Measurements from ENCODE around the gene HNRNPA2B1. TPM values are rescaled to one million over a fixed set of nuclear protein-coding genes. Genes with fewer than 3 reads are reported as not detected.

The HNRNPA2B1 gene
- total and polyA plus RNA-seq, 2 of the 4 experiments (the other 2 are of a cell fraction): 49.3 to 515 TPM

- H3K18ac ChIP-seq (ENCODE audit: low read depth, low read length): no peak overlapping the region
- H4K91ac ChIP-seq (ENCODE audit: insufficient read depth, low read depth, low read length): no peak overlapping the region
- H2AK9ac ChIP-seq (replicated peaks; ENCODE audit: low read depth, low read length, poor library complexity): no peak overlapping the region
- BruUV-seq (replicated peaks): no TSS peak
- no peak overlapping the region for H3K23ac ChIP-seq (ENCODE audit: low read depth, low read length)
- H2BK15ac ChIP-seq (ENCODE audit: low read depth, low read length): no peak overlapping the region
- no peaks in the 10 kb centered on the region for H3K79me1 ChIP-seq (ENCODE audit: low read depth in 1 of 2, low read length in 2 of 2)
- ChIA-PET CTCF (no interaction called here), POLR2A (ENCODE audit: unreplicated experiment) (no interaction called here)
- no peak overlapping the region for H4K5ac ChIP-seq (ENCODE audit: low read depth, low read length)
- no peaks in the 10 kb centered on the region for H3K36me3 ChIP-seq (ENCODE audit: control insufficient read depth, insufficient read depth, low read length)
- H3K9me1 ChIP-seq (ENCODE audit: insufficient read depth, low read length): no peaks in the 10 kb centered on the region
- no peak overlapping the region for H3K14ac ChIP-seq (replicated peaks; ENCODE audit: low read depth, low read length)
- DNase-seq: no peak
- ATAC-seq (ENCODE audit: low read depth): no peak
- in situ Hi-C loops (cut with MboI; ENCODE audit: low sequenced_read_pairs) (no loop called here), dilution Hi-C loops (cut with HindIII; ENCODE audit: low sequenced_read_pairs, unreplicated experiment) (no loop called here), intact Hi-C loops (cut with micrococcal nuclease) (no loop called here)
- no peaks in the 10 kb centered on the region for H4K20me1 ChIP-seq (ENCODE audit: insufficient read depth, low read length)
- no peak overlapping the region for H2BK20ac ChIP-seq (ENCODE audit: low read depth, low read length)
- no peaks in the 10 kb centered on the region for H3K4me1 ChIP-seq (ENCODE audit: control insufficient read depth, insufficient read depth, low read length)
- H3K4me2 ChIP-seq (ENCODE audit: low read depth, low read length): no peak overlapping the region
- H2BK120ac ChIP-seq (ENCODE audit: low read depth, low read length): no peak overlapping the region
- H3K4ac ChIP-seq (ENCODE audit: low read depth, low read length): no peak overlapping the region
- no peak overlapping the region for H3K56ac ChIP-seq (ENCODE audit: extremely low read depth, insufficient read depth, low read length)
- 67% methylated on average over 1 of the region's 2 CpGs; no CpG with 5 or more reads in 1 of the 2 experiments for WGBS, 2 experiments (ENCODE audit: extremely low coverage in 2 of 2, insufficient read length in 1 of 2)
- H3K4me3 ChIP-seq (ENCODE audit: insufficient read depth, low read depth, low read length): no peak overlapping the region
- no peak overlapping the region for H2AK5ac ChIP-seq (ENCODE audit: low read depth, low read length)
- no peak overlapping the region for H2BK5ac ChIP-seq (ENCODE audit: low read depth, low read length, poor library complexity, severe bottlenecking)
- H4K8ac ChIP-seq (ENCODE audit: low read depth in 2 of 2, low read length in 2 of 2): no peak overlapping the region
- H3K27ac ChIP-seq (ENCODE audit: insufficient read depth, low read length): no peak overlapping the region
- no peak for TF ChIP-seq RAD21 (IDR thresholded peaks at IDR 0.05; ENCODE audit: low read length)
- no peak for TF ChIP-seq MAZ (IDR thresholded peaks at IDR 0.05; ENCODE audit: borderline replicate concordance, low read depth, low read length)
- no peak for TF ChIP-seq MXI1 (IDR thresholded peaks at IDR 0.05; ENCODE audit: borderline replicate concordance, low read depth, low read length)
- TF ChIP-seq CHD1 (IDR thresholded peaks at IDR 0.05; ENCODE audit: low read depth, low read length): no peak
- TF ChIP-seq NFE2L2 (IDR thresholded peaks at IDR 0.05; ENCODE audit: low read depth, low read length): no peak
- 0 out of 2 replicates have a peak, but pooled peaks cover 2% of the 10 kb centered on the region for H3K27me3 ChIP-seq (ENCODE audit: control insufficient read depth, insufficient read depth, low read length)
- H2AFZ ChIP-seq (replicated peaks; ENCODE audit: low read length, poor library complexity): no peak overlapping the region
- H3K9ac ChIP-seq (ENCODE audit: low read depth, low read length): no peak overlapping the region
- no peaks in the 10 kb centered on the region for H3K9me3 ChIP-seq (ENCODE audit: control insufficient read depth, insufficient read depth, low read length)
These were observed 27.4 kb upstream of the HNRNPA2B1 start for GRCh38 chr7:26227987-26228386.

Measured in IMR-90 (cell line).